ENCODE data around the gene CES4A. TPM values are rescaled to one million over a fixed set of nuclear protein-coding genes. Genes with fewer than 3 reads are reported as not detected.
"Not testable (repeated sequence)": the region's sequence is repeated elsewhere in the genome, so short reads cannot be mapped to it uniquely, and the experiment has no call there.

Gene CES4A
- total RNA-seq, 1 donor, result 8.1 TPM

DNA sequence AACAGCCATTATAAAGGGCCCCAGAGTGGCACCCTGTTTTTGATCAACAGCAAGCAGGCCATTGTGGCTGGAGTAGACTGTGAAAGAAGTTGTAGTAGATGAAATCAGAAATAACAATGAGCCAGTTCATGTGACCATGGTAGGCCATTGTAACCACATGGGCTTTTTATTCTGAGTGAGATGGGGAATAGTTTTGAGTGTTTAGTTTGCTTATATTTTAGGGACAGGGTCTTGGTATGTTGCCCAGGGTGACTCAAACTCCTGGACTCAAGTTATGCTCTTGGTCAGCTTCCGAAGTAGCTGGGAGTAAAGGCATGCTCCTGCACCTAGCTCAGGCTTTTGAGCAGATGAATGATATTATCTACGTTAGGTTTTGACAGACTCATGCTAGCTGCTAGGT is 52.5 kb downstream of the CES4A start:
- DNase-seq (ENCODE audit: low read depth in 2 of 3, low spot score in 2 of 3), result no peak

DNA sequence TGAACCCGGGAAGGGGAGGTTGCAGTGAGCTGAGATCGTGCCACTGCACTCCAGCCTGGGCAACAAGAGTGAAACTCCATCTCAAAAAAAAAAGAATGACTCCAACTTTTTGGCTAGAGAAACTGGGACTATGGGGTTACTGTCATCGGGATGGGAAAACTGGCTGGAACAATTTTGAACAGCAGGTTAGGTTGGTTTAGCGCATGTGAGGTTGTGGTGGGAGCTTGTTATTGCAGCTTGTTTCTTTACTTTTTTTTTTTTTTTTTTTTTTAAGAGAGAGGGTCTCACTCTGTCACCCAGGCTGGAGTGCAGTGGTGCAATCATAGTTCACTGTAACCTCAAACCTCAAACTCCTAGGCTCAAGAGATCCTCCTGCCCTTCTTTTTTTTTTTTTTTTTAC is 53.1 kb downstream of the CES4A start:
- DNase-seq (ENCODE audit: low read depth in 2 of 3, low spot score in 2 of 3), result not testable (repeated sequence)

DNA sequence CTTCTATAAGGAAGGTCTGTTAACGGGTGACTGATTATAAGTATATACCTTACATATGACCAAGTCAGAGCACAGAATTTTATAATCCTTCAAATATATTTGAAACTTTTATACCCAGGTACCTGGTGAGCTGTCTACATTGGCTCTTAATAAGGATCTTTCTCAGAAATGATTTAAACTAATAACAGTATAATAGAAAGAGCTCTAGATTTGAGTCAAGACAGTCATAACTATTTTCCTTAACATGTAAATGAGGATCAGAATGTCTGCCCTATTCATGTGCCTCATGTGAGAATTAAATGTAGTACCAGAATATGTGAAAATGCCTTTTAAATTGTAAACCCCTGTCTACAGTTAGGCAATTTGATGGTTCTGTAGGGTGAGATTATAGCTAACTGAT is 55.0 kb downstream of the CES4A start:
- DNase-seq (ENCODE audit: low read depth in 2 of 3, low spot score in 2 of 3), result no peak

DNA sequence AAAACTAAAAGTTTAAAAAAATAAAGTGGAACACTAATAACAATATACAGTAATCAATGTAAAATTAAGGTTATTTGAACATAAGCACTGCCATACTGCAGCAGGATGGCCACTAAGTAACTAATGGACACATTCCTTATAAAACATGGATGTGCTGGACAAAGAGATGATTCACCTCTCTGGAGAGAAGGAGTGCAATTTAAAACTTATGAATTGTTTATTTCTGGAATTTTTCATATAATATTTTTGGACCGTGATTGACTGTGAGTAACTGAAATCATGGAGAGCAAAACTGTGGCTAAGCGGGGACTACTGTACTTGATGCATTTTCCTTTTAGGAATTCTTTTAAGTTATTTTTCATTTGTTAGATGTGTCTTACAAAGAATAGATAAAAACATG is 62.4 kb downstream of the CES4A start:
- no peak for DNase-seq (ENCODE audit: low read depth in 2 of 3, low spot score in 2 of 3)

DNA sequence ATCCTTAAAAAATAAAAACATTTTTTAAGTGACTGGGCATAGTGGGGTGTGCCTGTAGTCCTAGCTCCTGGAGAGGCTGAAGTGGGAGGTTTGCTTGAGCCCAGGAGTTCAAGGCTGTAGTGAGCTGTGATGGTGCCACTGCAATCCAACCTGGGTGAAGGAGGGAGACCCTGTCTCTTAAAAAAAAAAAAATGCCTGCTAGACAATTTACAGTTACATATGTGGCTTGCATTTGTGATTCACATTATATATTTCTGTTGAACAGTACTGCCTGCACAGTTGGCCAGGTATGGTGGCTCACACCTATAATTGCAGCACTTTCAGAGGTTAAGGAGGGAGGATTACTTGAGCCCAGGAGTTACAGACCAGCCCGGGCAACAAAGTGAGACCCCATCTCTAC is 64.0 kb downstream of the CES4A start:
- no peak for DNase-seq (ENCODE audit: low read depth in 2 of 3, low spot score in 2 of 3)

DNA sequence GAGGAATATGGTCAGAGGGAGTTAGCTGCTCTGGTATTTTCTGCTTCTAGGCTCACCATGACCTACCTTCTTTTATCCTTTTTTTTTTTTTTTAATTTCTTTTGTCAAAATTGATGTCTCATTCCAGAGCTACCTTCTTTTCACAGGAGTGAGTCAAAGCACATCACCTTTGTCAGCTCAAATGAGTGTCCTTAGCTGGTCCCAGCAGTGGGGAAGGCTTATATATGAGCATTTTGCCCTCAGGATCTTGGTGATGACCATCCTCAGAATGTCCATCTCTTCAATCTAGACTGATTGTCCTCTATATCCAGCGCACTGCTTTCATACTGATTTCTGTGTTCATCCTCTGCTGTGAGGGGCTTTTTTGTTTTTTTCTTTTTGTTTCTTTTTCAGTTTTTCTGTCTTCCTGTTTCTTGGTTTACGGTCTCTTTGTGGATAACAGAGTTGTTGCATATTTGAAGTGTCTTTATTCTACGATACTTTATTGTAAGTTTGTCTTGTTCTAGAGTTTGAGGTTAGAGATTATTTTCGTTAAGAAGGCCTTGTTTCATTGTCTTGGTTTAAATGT is 65.5 kb downstream of the CES4A start:
- no peak for DNase-seq (ENCODE audit: low read depth in 2 of 3, low spot score in 2 of 3)

DNA sequence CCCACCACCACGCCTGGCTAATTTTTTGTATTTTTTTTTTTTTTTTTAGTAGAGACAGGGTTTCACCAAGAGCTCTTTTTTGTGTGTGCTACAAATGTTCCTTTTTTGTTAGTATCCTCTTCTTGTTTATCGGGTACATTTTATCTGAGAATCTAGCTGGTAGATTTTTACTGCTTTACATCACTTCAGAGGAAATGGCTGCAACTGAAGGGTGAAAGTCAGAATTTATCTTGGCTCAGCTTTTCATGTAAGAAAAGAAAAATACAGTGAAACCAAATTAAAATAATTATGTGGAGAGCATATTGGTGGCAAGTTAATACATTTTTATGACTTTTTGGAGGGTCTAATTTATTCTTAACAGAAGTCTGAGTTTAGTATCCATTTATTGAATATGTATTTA is 66.5 kb downstream of the CES4A start:
- no peak for DNase-seq (ENCODE audit: low read depth in 2 of 3, low spot score in 2 of 3)

DNA sequence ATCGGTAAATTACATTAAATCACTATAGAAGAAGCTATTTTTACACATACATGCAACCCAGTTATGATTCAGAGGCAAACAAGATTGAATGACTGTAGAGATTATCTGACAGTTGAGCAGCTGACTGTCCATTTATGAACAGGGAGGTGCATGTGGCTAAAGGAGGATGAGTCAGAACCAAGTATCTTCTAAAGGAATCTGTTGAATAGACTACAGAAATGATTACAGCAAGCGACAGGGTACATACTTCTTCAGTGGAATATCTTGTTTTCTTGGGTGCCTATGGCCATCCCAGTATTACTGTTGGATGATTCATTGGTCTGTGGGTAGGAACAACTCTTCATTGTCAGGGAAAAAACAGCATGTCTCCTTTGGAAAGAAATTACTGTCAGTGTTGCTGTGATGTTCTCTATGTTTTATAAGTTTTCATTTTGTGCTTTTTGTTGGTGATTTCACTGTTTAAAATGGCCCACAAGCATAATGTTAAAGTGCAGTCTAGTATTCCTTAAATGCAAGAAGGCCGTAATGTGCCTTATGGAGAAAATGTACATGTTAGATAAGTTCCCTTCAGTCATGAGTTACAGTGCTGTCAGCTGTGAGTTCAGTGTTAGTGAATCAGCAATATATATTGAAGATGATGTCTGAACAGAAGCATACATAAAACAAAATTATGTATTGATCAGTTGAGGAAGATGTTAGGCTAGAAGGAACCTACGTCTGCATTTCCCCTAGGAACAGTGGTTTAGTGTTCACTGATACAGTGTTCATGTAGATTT is 67.5 kb downstream of the CES4A start:
- peak in 1 of 3 donors; percentile 8 for DNase-seq (ENCODE audit: low read depth in 2 of 3, low spot score in 2 of 3)

Small RNA genes within 50 kb of the gene (small RNA-seq; reads per million reads assigned to genes)
- gene RN7SL543P, result not detected

Other genes with a start within 250 kb of the CES4A start
- gene DYNC1LI2, start 237.0 kb upstream of the CES4A start, total RNA-seq, result 37.4 TPM
- gene TERB1, start 187.0 kb upstream of the CES4A start, total RNA-seq, result not detected
- gene NAE1, start 157.6 kb upstream of the CES4A start, total RNA-seq, result 17.2 TPM
- gene CA7, start 144.2 kb upstream of the CES4A start, total RNA-seq, result under 0.01 TPM
- 5.4 TPM for gene PDP2, start 108.1 kb upstream of the CES4A start, total RNA-seq
- not detected for gene CDH16, start 69.7 kb upstream of the CES4A start, total RNA-seq
- gene RRAD, start 63.1 kb upstream of the CES4A start, total RNA-seq, result 0.27 TPM
- gene CIAO2B, start 54.2 kb upstream of the CES4A start, total RNA-seq, result 107 TPM
- gene CES2, start 53.1 kb upstream of the CES4A start, total RNA-seq, result 48.2 TPM
- 4.6 TPM for gene CES3, start 27.3 kb upstream of the CES4A start, total RNA-seq
- gene CBFB, start 40.6 kb downstream of the CES4A start, total RNA-seq, result 55.7 TPM
- 21.0 TPM for gene PHAF1, start 121.4 kb downstream of the CES4A start, total RNA-seq
- gene B3GNT9, start 162.4 kb downstream of the CES4A start, total RNA-seq, result 9.2 TPM
- gene TRADD, start 171.3 kb downstream of the CES4A start, total RNA-seq, result 29.6 TPM
- gene FBXL8, start 171.4 kb downstream of the CES4A start, total RNA-seq, result 14.8 TPM
- gene HSF4, start 176.2 kb downstream of the CES4A start, total RNA-seq, result 1.3 TPM
- 0.54 TPM for gene NOL3, start 181.9 kb downstream of the CES4A start, total RNA-seq
- 12.9 TPM for gene MATCAP1, start 195.4 kb downstream of the CES4A start, total RNA-seq
- under 0.01 TPM for gene EXOC3L1, start 201.5 kb downstream of the CES4A start, total RNA-seq
- gene E2F4, start 203.6 kb downstream of the CES4A start, total RNA-seq, result 91.8 TPM
- 1.6 TPM for gene ELMO3, start 210.5 kb downstream of the CES4A start, total RNA-seq
- 27.5 TPM for gene TMEM208, start 238.5 kb downstream of the CES4A start, total RNA-seq